ENCODE results near the gene PERP.

- no peak for TF ChIP-seq EP300 (IDR thresholded peaks at IDR 0.05)
- TF ChIP-seq, protein P1, sequence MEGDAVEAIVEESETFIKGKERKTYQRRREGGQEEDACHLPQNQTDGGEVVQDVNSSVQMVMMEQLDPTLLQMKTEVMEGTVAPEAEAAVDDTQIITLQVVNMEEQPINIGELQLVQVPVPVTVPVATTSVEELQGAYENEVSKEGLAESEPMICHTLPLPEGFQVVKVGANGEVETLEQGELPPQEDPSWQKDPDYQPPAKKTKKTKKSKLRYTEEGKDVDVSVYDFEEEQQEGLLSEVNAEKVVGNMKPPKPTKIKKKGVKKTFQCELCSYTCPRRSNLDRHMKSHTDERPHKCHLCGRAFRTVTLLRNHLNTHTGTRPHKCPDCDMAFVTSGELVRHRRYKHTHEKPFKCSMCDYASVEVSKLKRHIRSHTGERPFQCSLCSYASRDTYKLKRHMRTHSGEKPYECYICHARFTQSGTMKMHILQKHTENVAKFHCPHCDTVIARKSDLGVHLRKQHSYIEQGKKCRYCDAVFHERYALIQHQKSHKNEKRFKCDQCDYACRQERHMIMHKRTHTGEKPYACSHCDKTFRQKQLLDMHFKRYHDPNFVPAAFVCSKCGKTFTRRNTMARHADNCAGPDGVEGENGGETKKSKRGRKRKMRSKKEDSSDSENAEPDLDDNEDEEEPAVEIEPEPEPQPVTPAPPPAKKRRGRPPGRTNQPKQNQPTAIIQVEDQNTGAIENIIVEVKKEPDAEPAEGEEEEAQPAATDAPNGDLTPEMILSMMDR (IDR thresholded peaks at IDR 0.05) = no peak
- TF ChIP-seq POLR2A (IDR thresholded peaks at IDR 0.05) = no peak
- no peak for TF ChIP-seq POLR2AphosphoS5 (IDR thresholded peaks at IDR 0.05)
These were observed 39.3 kb upstream of the PERP start for GRCh38 chr6:138146544-138146943.
